Neural crest cell (in vitro differentiated cells): ENCODE results near the gene ZMIZ1. TPM values are rescaled to one million over a fixed set of nuclear protein-coding genes. Genes with fewer than 3 reads are reported as not detected.

ENCODE experiments used
- DNase-seq: peaks from one replicate; pipeline ENCODE4 v3.0.0; 2021; ENCODE audit warnings: low read depth, mixed read lengths, low spot score
- H3K27ac Mint-ChIP-seq: one replicate; pipeline ENCODE4 v1.8.0; 2021; ENCODE audit warnings: mild to moderate bottlenecking, mixed read lengths; ENCODE audit not compliant: unreplicated experiment
- H3K27me3 Mint-ChIP-seq: 2 replicates; pipeline ENCODE4 v1.8.0; 2021; ENCODE audit warnings: low read depth, mild to moderate bottlenecking, mixed read lengths
- H3K36me3 Mint-ChIP-seq: 2 replicates; pipeline ENCODE4 v1.8.0; 2021; ENCODE audit warnings: low read depth, mild to moderate bottlenecking, mixed read lengths
- H3K4me1 Mint-ChIP-seq: 2 replicates; pipeline ENCODE4 v1.8.0; 2021; ENCODE audit warnings: mixed read lengths
- H3K4me3 Mint-ChIP-seq: one replicate; pipeline ENCODE4 v1.8.0; 2021; ENCODE audit warnings: mild to moderate bottlenecking, mixed read lengths
- H3K9me3 Mint-ChIP-seq: 2 replicates; pipeline ENCODE4 v1.8.0; 2021; ENCODE audit warnings: mixed read lengths
- total RNA-seq: library from RNA; stranded (reverse); gene quantifications from 2 replicates; pipeline ENCODE4 v1.2.1, GENCODE V29; 2021
- TF ChIP-seq, protein P1 (sequence below): fragments of 200-600 bp; sonication (generic); conservative IDR thresholded peaks from 2 replicates; pipeline ENCODE4 v1.5.0; 2021; ENCODE audit warnings: antibody characterized with exemption, mild to moderate bottlenecking

Gene ZMIZ1
- total RNA-seq, 1 donor from 2014 or later = 92.0 TPM

DNA sequence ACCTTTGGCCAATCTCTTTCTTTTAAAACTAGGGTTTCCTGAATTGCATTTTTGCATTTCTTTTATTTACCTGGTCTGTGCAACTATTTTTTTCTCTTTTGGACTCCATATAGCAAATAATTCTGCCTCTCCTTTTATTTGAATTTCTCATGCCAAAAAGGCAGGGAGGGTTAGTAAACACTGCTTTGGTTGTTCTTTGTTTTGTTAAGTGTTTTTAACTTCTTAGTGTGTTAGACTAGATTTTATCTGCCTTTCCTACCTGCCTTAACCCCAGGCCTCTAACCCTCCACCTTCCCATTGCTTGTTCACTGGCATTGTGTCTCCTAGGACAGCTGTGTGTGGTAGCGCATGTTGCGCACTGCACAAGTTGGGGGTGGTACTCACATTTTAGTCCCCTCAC is 18.1 kb downstream of the ZMIZ1 start:
- Mint-ChIP-seq H3K27me3 (no peaks in the 10 kb centered on the region), H3K27ac (no peak overlapping the region), H3K36me3 (no peaks in the 10 kb centered on the region), H3K4me3 (no peak overlapping the region), H3K4me1 (peaks cover 56% of the 10 kb centered on the region), H3K9me3 (no peaks in the 10 kb centered on the region)
- no peak for DNase-seq
- TF ChIP-seq, protein P1, sequence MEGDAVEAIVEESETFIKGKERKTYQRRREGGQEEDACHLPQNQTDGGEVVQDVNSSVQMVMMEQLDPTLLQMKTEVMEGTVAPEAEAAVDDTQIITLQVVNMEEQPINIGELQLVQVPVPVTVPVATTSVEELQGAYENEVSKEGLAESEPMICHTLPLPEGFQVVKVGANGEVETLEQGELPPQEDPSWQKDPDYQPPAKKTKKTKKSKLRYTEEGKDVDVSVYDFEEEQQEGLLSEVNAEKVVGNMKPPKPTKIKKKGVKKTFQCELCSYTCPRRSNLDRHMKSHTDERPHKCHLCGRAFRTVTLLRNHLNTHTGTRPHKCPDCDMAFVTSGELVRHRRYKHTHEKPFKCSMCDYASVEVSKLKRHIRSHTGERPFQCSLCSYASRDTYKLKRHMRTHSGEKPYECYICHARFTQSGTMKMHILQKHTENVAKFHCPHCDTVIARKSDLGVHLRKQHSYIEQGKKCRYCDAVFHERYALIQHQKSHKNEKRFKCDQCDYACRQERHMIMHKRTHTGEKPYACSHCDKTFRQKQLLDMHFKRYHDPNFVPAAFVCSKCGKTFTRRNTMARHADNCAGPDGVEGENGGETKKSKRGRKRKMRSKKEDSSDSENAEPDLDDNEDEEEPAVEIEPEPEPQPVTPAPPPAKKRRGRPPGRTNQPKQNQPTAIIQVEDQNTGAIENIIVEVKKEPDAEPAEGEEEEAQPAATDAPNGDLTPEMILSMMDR = no peak

DNA sequence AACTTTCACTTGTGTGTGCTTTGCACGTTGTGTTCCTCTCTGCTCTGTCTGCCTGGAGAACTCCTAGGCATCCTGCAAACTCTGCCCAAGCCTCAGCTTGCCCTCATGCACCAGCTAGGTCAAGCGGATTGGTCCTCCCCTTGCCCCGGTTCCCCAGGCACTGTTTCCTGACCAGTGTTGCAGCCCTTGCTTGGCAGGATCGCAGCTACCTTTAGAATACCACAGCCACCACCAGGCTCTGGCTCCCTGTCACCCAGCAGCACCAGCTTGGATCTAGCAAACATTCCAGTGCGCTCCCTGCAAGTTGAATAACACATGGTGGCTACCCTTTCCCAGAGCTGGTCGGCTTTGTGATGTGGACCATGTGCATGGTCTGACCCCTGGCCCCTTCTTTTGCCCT is 19.0 kb downstream of the ZMIZ1 start:
- H3K27me3 Mint-ChIP-seq = no peaks in the 10 kb centered on the region
- DNase-seq = no peak
- no peaks in the 10 kb centered on the region for H3K9me3 Mint-ChIP-seq
- H3K4me3 Mint-ChIP-seq = no peak overlapping the region
- no peak overlapping the region for H3K27ac Mint-ChIP-seq
- TF ChIP-seq, protein P1 = no peak
- H3K36me3 Mint-ChIP-seq = no peaks in the 10 kb centered on the region
- H3K4me1 Mint-ChIP-seq = peaks cover 61% of the 10 kb centered on the region

DNA sequence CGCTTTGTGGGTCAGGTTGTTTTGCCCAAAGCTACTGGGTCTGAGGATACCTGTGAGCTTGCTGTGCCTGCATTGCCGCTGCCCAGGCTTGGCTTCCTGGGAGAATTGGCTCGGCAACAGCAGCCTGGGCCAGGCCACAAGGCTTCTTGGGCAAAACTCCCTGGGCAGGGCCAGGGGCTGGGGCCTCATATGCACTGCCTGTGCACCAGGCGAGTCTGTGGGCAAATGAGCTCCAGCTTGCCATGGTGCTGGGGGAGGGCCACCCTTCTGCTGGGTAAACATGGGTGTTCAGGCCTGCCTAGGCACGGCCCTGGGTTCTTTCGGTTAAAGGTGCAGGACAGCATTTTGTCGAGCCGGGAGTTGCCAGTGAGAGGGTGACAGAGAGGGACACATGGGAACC is 19.4 kb downstream of the ZMIZ1 start:
- TF ChIP-seq, protein P1 = no peak
- Mint-ChIP-seq H3K27me3 (no peaks in the 10 kb centered on the region), H3K36me3 (no peaks in the 10 kb centered on the region), H3K4me3 (no peak overlapping the region), H3K4me1 (peaks cover 58% of the 10 kb centered on the region), H3K27ac (no peak overlapping the region), H3K9me3 (no peaks in the 10 kb centered on the region)
- no peak for DNase-seq

- Mint-ChIP-seq H3K9me3 (no peaks in the 10 kb centered on the region), H3K4me1 (peaks cover 56% of the 10 kb centered on the region), H3K27ac (no peak overlapping the region), H3K4me3 (no peak overlapping the region), H3K36me3 (no peaks in the 10 kb centered on the region), H3K27me3 (no peaks in the 10 kb centered on the region)
- no peak for DNase-seq
- TF ChIP-seq, protein P1 = no peak
These were observed 20.0 kb downstream of the ZMIZ1 start for GRCh38 chr10:79088613-79089355.

- Mint-ChIP-seq H3K9me3 (no peaks in the 10 kb centered on the region), H3K4me3 (no peak overlapping the region), H3K27ac (no peak overlapping the region), H3K27me3 (no peaks in the 10 kb centered on the region), H3K36me3 (no peaks in the 10 kb centered on the region), H3K4me1 (peaks cover 55% of the 10 kb centered on the region)
- TF ChIP-seq, protein P1 = no peak
- DNase-seq = no peak
These were observed 20.9 kb downstream of the ZMIZ1 start for GRCh38 chr10:79089632-79090031.
